HepG2 (cell line): ENCODE data around the gene PALM3. TPM values are rescaled to one million over a fixed set of nuclear protein-coding genes. Genes with fewer than 3 reads are reported as not detected.
A peak's percentile ranks its signal among the peaks of the same experiment; 100 is the strongest.

Experiments
- AGO2 ChIP-seq: fragments of 200-400 bp; formaldehyde crosslinking; optimal IDR thresholded peaks from 2 replicates; pipeline ENCODE3; 2017; ENCODE audit warnings: mild to moderate bottlenecking, low read depth, low read length, moderate library complexity
- CCDC6 ChIP-seq: sonication (generic); formaldehyde crosslinking; IDR thresholded peaks from 2 replicates; pipeline ENCODE4 v1.8.1; 2022; ENCODE audit warnings: mild to moderate bottlenecking, missing genetic modification reagents, moderate library complexity
- DRAP1 ChIP-seq: IDR thresholded peaks from 2 replicates; pipeline ENCODE4 v1.6.1; 2016; ENCODE audit warnings: missing genetic modification reagents, missing compliant biosample characterization
- GABPB1 ChIP-seq: IDR thresholded peaks from 2 replicates; pipeline ENCODE4 v1.6.1; 2016; ENCODE audit warnings: mild to moderate bottlenecking, missing genetic modification reagents, moderate library complexity, missing compliant biosample characterization
- HOXA5 ChIP-seq: sonication (generic); formaldehyde crosslinking; IDR thresholded peaks from 2 replicates; pipeline ENCODE4 v1.4.0; 2020; ENCODE audit warnings: missing genetic modification reagents
- JUN ChIP-seq: sonication (generic); formaldehyde crosslinking; IDR thresholded peaks from 2 replicates; pipeline ENCODE4 v1.4.0; 2020; ENCODE audit warnings: mild to moderate bottlenecking, missing genetic modification reagents
- LCORL ChIP-seq, 2 experiments: fragments of 450-650 bp in 1 of 2; sonication (generic) in 1 of 2; formaldehyde crosslinking in 1 of 2; IDR thresholded peaks; 2 replicates each; pipeline versions ENCODE4 v1.5.0 to v1.6.1; 2017 to 2020; ENCODE audit warnings: antibody characterized with exemption in 1 of 2, missing genetic modification reagents in 1 of 2
- RAD21 ChIP-seq: fragments of 450-650 bp; formaldehyde crosslinking; IDR thresholded peaks from 2 replicates; pipeline ENCODE4 v1.5.0; 2020; ENCODE audit warnings: mild to moderate bottlenecking
- SRSF4 ChIP-seq: fragments of 200-400 bp; formaldehyde crosslinking; IDR thresholded peaks from one replicate; pipeline ENCODE4 v1.6.1; 2018; ENCODE audit warnings: mild to moderate bottlenecking, low read depth, low read length, moderate library complexity; ENCODE audit not compliant: poor library complexity, severe bottlenecking
- TGIF2 ChIP-seq: IDR thresholded peaks from 2 replicates; pipeline ENCODE4 v1.6.1; 2016; ENCODE audit warnings: control low read depth, missing compliant biosample characterization
- ZFP1 ChIP-seq: IDR thresholded peaks from 2 replicates; pipeline ENCODE4 v1.6.1; 2016
- ZMYM3 ChIP-seq: sonication (generic); formaldehyde crosslinking; IDR thresholded peaks from 2 replicates; pipeline ENCODE4 v1.5.1; 2020; ENCODE audit warnings: mild to moderate bottlenecking, missing genetic modification reagents
- ZNF331 ChIP-seq: sonication (generic); formaldehyde crosslinking; IDR thresholded peaks from 2 replicates; pipeline ENCODE4 v1.4.0; 2020; ENCODE audit warnings: missing genetic modification reagents
- ZNF430 ChIP-seq: sonication (generic); formaldehyde crosslinking; IDR thresholded peaks from 2 replicates; pipeline ENCODE4 v1.9.0; 2021; ENCODE audit warnings: mild to moderate bottlenecking, missing genetic modification reagents
- ZNF598 ChIP-seq: sonication (generic); formaldehyde crosslinking; IDR thresholded peaks from 2 replicates; pipeline ENCODE4 v1.5.1; 2020; ENCODE audit warnings: mild to moderate bottlenecking, missing genetic modification reagents, borderline replicate concordance
- ZNF660 ChIP-seq: sonication (generic); formaldehyde crosslinking; IDR thresholded peaks from 2 replicates; pipeline ENCODE4 v1.5.1; 2020; ENCODE audit warnings: mild to moderate bottlenecking, low read depth, missing genetic modification reagents, borderline replicate concordance
- polyA plus RNA-seq, 8 experiments: library from polyadenylated mRNA; depleted of rRNA in 3 of 8; stranded (reverse) in 7 of 8; unstranded in 1 of 8; fragments of >200 nt; fragmentation: Illumina TruSeq in 4 of 8; extraction: Trizol in 4 of 8; gene quantifications; 2 replicates each; pipeline versions ENCODE4 v1.2.1 to v1.2.3, GENCODE V29; 2011 to 2016; ENCODE audit warnings: low read depth in 4 of 8, missing spikeins in 1 of 8, mixed read lengths in 1 of 8; ENCODE audit not compliant: insufficient read depth in 1 of 8
- total RNA-seq, 5 experiments: library from RNA; depleted of rRNA; stranded (reverse); fragments of >200 nt; fragmentation: Illumina TruSeq; extraction: Trizol; gene quantifications; 2 replicates each; pipeline ENCODE4 v1.2.3, GENCODE V29; 2016; ENCODE audit warnings: low read depth in 1 of 5
- TF ChIP-seq, protein P1 (sequence below): sonication (generic); formaldehyde crosslinking; IDR thresholded peaks from 2 replicates; pipeline ENCODE4 v1.5.1; 2020; ENCODE audit warnings: mild to moderate bottlenecking, missing genetic modification reagents, borderline replicate concordance
- TF ChIP-seq, protein P2 (sequence below): sonication (generic); formaldehyde crosslinking; IDR thresholded peaks from 2 replicates; pipeline ENCODE4 v1.4.0; 2020; ENCODE audit warnings: missing genetic modification reagents, borderline replicate concordance
- TF ChIP-seq, protein P3 (sequence below): sonication (generic); formaldehyde crosslinking; IDR thresholded peaks from 2 replicates; pipeline ENCODE4 v1.8.0; 2022; ENCODE audit warnings: mild to moderate bottlenecking, missing genetic modification reagents

The PALM3 gene
- total and polyA plus RNA-seq, 2 of the 13 experiments (the other 11 are each of a cell fraction or from before 2014, with no cell fraction given), result 0.79 to 2.4 TPM

DNA sequence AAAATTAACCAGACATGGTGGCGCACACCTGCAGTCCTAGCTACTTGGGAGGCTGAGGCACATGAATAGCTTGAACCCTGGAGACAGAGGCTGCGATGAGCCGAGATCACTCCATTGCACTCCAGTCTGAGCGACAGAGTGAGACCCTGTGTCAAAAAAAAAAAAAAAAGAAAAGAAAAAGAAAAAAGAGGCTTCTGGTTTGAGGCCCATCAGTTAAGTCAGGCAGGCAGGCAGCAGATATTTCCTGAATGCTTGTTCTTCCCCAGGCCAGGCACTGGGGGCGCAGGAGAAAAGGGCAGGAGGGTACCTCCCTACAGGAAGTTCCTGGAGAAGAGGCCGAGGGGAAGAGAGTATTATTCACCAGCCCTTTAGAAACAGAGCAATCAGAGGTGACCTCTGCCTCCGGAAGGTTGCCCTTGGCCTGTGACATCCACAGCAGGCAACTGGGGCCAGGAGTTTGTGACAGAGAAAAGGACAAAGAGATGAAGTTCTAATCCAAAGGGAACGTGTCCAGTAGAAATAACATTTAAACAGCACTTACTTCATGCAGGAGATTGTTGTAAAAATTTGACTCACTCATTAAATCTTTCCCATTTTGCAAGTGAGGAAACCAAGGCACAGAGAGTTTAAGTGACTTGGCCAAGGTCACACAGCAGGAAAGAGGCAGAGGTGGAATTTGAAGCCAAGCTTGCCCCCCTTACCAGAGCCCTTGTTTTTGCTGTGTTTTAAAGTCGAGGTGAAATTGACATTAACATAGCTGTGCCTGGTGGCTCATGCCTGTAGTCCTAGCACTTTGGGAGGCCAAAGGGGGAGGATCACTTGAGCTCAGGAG lies 38.3 kb downstream of the PALM3 start (continued):
- TF ChIP-seq, protein P1, sequence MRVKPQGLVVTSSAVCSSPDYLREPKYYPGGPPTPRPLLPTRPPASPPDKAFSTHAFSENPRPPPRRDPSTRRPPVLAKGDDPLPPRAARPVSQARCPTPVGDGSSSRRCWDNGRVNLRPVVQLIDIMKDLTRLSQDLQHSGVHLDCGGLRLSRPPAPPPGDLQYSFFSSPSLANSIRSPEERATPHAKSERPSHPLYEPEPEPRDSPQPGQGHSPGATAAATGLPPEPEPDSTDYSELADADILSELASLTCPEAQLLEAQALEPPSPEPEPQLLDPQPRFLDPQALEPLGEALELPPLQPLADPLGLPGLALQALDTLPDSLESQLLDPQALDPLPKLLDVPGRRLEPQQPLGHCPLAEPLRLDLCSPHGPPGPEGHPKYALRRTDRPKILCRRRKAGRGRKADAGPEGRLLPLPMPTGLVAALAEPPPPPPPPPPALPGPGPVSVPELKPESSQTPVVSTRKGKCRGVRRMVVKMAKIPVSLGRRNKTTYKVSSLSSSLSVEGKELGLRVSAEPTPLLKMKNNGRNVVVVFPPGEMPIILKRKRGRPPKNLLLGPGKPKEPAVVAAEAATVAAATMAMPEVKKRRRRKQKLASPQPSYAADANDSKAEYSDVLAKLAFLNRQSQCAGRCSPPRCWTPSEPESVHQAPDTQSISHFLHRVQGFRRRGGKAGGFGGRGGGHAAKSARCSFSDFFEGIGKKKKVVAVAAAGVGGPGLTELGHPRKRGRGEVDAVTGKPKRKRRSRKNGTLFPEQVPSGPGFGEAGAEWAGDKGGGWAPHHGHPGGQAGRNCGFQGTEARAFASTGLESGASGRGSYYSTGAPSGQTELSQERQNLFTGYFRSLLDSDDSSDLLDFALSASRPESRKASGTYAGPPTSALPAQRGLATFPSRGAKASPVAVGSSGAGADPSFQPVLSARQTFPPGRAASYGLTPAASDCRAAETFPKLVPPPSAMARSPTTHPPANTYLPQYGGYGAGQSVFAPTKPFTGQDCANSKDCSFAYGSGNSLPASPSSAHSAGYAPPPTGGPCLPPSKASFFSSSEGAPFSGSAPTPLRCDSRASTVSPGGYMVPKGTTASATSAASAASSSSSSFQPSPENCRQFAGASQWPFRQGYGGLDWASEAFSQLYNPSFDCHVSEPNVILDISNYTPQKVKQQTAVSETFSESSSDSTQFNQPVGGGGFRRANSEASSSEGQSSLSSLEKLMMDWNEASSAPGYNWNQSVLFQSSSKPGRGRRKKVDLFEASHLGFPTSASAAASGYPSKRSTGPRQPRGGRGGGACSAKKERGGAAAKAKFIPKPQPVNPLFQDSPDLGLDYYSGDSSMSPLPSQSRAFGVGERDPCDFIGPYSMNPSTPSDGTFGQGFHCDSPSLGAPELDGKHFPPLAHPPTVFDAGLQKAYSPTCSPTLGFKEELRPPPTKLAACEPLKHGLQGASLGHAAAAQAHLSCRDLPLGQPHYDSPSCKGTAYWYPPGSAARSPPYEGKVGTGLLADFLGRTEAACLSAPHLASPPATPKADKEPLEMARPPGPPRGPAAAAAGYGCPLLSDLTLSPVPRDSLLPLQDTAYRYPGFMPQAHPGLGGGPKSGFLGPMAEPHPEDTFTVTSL (CRISPR knock-in tag), result no peak; the same call in 1 of the 2 replicates
- no peak for TF ChIP-seq ZNF660
- no peak for TF ChIP-seq DRAP1 (CRISPR knock-in tag)
- no peak for TF ChIP-seq TGIF2 (CRISPR knock-in tag)
- peak; percentile 23; the same call in 1 of the 2 replicates for TF ChIP-seq ZNF331 (CRISPR knock-in tag)
- no peak for TF ChIP-seq HOXA5 (CRISPR knock-in tag)
- TF ChIP-seq RAD21, result peak; percentile 34; the same call in 1 of the 2 replicates
- no peak for TF ChIP-seq SRSF4
- TF ChIP-seq LCORL (IDR thresholded peaks at IDR 0.05), result no peak
- peak; percentile 71 for TF ChIP-seq LCORL (CRISPR knock-in tag; IDR thresholded peaks at IDR 0.05)
- no peak for TF ChIP-seq JUN (CRISPR knock-in tag)
- TF ChIP-seq GABPB1 (CRISPR knock-in tag), result peak; percentile 73
- 0 out of 2 replicates have a peak, but pooled peaks have one; percentile 53 for TF ChIP-seq ZFP1 (CRISPR knock-in tag)
- TF ChIP-seq CCDC6 (CRISPR knock-in tag), result 0 out of 2 replicates have a peak, but pooled peaks have one; percentile 55
- TF ChIP-seq, protein P2, sequence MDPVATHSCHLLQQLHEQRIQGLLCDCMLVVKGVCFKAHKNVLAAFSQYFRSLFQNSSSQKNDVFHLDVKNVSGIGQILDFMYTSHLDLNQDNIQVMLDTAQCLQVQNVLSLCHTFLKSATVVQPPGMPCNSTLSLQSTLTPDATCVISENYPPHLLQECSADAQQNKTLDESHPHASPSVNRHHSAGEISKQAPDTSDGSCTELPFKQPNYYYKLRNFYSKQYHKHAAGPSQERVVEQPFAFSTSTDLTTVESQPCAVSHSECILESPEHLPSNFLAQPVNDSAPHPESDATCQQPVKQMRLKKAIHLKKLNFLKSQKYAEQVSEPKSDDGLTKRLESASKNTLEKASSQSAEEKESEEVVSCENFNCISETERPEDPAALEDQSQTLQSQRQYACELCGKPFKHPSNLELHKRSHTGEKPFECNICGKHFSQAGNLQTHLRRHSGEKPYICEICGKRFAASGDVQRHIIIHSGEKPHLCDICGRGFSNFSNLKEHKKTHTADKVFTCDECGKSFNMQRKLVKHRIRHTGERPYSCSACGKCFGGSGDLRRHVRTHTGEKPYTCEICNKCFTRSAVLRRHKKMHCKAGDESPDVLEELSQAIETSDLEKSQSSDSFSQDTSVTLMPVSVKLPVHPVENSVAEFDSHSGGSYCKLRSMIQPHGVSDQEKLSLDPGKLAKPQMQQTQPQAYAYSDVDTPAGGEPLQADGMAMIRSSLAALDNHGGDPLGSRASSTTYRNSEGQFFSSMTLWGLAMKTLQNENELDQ (CRISPR knock-in tag), result no peak
- no peak for TF ChIP-seq ZNF430 (CRISPR knock-in tag)
- 0 out of 2 replicates have a peak, but pooled peaks have one; percentile 21 for TF ChIP-seq ZNF598 (CRISPR knock-in tag)
- no peak for TF ChIP-seq AGO2
- TF ChIP-seq, protein P3, sequence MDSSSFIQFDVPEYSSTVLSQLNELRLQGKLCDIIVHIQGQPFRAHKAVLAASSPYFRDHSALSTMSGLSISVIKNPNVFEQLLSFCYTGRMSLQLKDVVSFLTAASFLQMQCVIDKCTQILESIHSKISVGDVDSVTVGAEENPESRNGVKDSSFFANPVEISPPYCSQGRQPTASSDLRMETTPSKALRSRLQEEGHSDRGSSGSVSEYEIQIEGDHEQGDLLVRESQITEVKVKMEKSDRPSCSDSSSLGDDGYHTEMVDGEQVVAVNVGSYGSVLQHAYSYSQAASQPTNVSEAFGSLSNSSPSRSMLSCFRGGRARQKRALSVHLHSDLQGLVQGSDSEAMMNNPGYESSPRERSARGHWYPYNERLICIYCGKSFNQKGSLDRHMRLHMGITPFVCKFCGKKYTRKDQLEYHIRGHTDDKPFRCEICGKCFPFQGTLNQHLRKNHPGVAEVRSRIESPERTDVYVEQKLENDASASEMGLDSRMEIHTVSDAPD (CRISPR knock-in tag), result 0 out of 2 replicates have a peak, but pooled peaks have one; percentile 50
- TF ChIP-seq ZMYM3 (CRISPR knock-in tag), result peak; percentile 89
